K562 (cell line): ENCODE data around the gene TMEM225B. TPM values are rescaled to one million over a fixed set of nuclear protein-coding genes. Genes with fewer than 3 reads are reported as not detected.

Source experiments
- ATF7 ChIP-seq: fragments of 450-650 bp; IDR thresholded peaks from 2 replicates; pipeline ENCODE4 v1.7.1; 2014; ENCODE audit warnings: mild to moderate bottlenecking, moderate library complexity
- E2F8 ChIP-seq: fragments of 450-650 bp; IDR thresholded peaks from 2 replicates; pipeline ENCODE4 v1.7.1; 2018; ENCODE audit warnings: mild to moderate bottlenecking, low read depth; ENCODE audit not compliant: partially characterized antibody
- EP300 ChIP-seq: IDR thresholded peaks from 2 replicates; pipeline ENCODE4 v1.6.1; 2012; ENCODE audit warnings: low read length, improper control_type of control experiment
- EP400 ChIP-seq: fragments of 450-650 bp; IDR thresholded peaks from 2 replicates; pipeline ENCODE4 v1.6.1; 2017; ENCODE audit warnings: antibody characterized with exemption, mild to moderate bottlenecking, moderate library complexity
- ERF ChIP-seq: fragments of 450-650 bp; formaldehyde crosslinking; IDR thresholded peaks from 2 replicates; pipeline ENCODE4 v1.4.0; 2020; ENCODE audit warnings: mild to moderate bottlenecking, mixed read lengths
- SNAPC5 ChIP-seq: fragments of 250-450 bp; sonication (Bioruptor Pico); IDR thresholded peaks from 2 replicates; pipeline ENCODE4 v1.8.0; 2021; ENCODE audit warnings: moderate library complexity, mild to moderate bottlenecking, inconsistent platforms
- SRSF1 ChIP-seq: fragments of 200-400 bp; formaldehyde crosslinking; IDR thresholded peaks from 2 replicates; pipeline ENCODE4 v1.6.1; 2017; ENCODE audit warnings: mild to moderate bottlenecking, low read depth, low read length, moderate library complexity
- TBL1XR1 ChIP-seq, 2 experiments: IDR thresholded peaks; 2 replicates each; pipeline ENCODE4 v1.6.1; 2012; ENCODE audit warnings: improper control_type of control experiment in 2 of 2, low read length in 2 of 2, mild to moderate bottlenecking in 1 of 2
- ZBTB49 ChIP-seq: sonication (generic); formaldehyde crosslinking; IDR thresholded peaks from 2 replicates; pipeline ENCODE4 v1.8.0; 2022; ENCODE audit warnings: missing genetic modification reagents, mild to moderate bottlenecking, borderline replicate concordance
- ZC3H11A ChIP-seq: IDR thresholded peaks from 2 replicates; pipeline ENCODE4 v1.6.1; 2012; ENCODE audit warnings: low read depth, low read length, improper control_type of control experiment
- ZNF589 ChIP-seq: fragments of 200-800 bp; sonication (Bioruptor generic); IDR thresholded peaks from 2 replicates; pipeline ENCODE4 v1.6.1; 2016; ENCODE audit warnings: low read depth, missing genetic modification characterization, missing compliant biosample characterization
- ZNF644 ChIP-seq: fragments of 200-800 bp; sonication (Bioruptor generic); IDR thresholded peaks from 2 replicates; pipeline ENCODE4 v1.6.1; 2016; ENCODE audit warnings: low read depth, missing genetic modification characterization, missing compliant biosample characterization
- polyA plus RNA-seq, 8 experiments: library from polyadenylated mRNA; depleted of rRNA in 4 of 8; stranded (reverse) in 5 of 8; unstranded in 3 of 8; fragments of >200 nt; fragmentation: Nextera tagmentation in 2 of 8; fragmentation: Illumina TruSeq in 1 of 8; extraction: Ambion mirVana in 2 of 8; extraction: Trizol in 1 of 8; gene quantifications; 2 replicates each; pipeline versions ENCODE4 v1.2.1 to v1.2.3, GENCODE V29; 2011 to 2014; ENCODE audit warnings: inconsistent platforms in 1 of 8, missing spikeins in 1 of 8
- total RNA-seq, 7 experiments: library from RNA; depleted of rRNA in 6 of 7; stranded (reverse); fragments of >200 nt in 6 of 7; fragmentation: Illumina TruSeq in 2 of 7; extraction: Trizol in 2 of 7; gene quantifications; 2 replicates each; pipeline versions ENCODE4 v1.2.1 to v1.2.3, GENCODE V29; 2011 to 2021; ENCODE audit warnings: low replicate concordance in 1 of 7
- TF ChIP-seq, protein P1 (sequence below), 2 experiments: fragments of 450-650 bp; formaldehyde crosslinking in 1 of 2; IDR thresholded peaks; 2 replicates each; pipeline versions ENCODE4 v1.4.0 to v1.6.1; 2014 to 2020; ENCODE audit warnings: mild to moderate bottlenecking in 2 of 2, borderline replicate concordance in 1 of 2, low read depth in 1 of 2

TMEM225B gene
- total and polyA plus RNA-seq, 9 of the 15 experiments (the other 6 are each of a cell fraction or from before 2014, with no cell fraction given) = 0.08 to 0.73 (median 0.56) TPM

DNA sequence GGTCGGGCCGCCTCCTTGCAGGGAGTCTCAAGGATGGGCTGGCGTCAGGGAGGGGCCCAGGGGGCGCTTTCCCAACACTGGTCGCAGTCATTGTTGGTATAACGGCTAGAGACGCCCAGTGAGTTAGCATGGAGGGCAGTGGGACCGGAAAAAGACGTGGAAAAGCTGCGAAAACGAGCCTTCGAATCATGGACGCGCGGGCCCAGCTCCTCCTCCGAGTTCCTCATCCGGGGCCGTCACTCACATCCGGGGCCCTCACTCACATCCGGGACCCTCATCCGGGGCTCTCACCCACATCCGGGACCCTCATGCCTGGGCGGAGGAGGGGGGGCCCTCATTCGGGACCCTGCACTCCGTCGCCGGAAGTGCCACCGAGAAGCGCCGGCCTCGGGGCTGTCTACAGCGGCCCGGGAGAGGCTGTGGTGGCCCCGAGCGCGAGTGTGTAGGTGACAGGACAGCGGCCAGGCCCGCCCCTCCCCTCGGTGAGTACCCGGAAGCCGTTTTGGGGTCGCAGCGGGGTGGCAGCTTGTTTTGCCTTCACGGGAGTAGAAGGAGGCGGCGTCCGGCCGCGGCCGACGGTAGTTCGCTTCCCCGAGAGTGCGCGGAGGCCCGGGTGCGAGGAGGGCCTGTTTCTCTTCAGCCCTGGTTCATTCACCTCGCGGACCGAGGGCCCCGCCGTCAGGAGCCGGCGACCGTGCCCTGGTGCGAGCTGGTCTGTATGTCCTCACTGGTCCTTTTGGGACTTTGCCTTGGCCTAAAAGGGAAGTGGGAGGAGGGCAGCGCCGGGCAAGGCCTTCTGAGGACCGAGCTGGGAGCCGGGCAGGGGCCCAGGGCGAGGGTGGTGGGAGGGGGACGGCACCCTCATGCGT is 39.5 kb upstream of the TMEM225B start, which contains the start of gene ZNF655 (continued):
- TF ChIP-seq ZNF644 (tag) (no peak), ZBTB49 (CRISPR knock-in tag) (no peak), EP300 (peak; percentile 25; the same call in 1 of the 2 replicates), ZC3H11A (no peak), E2F8 (peak; percentile 100), ATF7 (peak; percentile 72), ZNF589 (CRISPR knock-in tag) (no peak), SNAPC5 (CRISPR knock-in tag) (no peak), TBL1XR1 (IDR thresholded peaks at IDR 0.05; ENCODE audit: low read length in 2 of 2) (peak; percentile 23 to 26; a peak in 2 of 4 replicates), SRSF1 (peak; percentile 83; the same call in 1 of the 2 replicates), ERF (CRISPR knock-in tag) (no peak), EP400 (peak; percentile 98)
- TF ChIP-seq, protein P1, sequence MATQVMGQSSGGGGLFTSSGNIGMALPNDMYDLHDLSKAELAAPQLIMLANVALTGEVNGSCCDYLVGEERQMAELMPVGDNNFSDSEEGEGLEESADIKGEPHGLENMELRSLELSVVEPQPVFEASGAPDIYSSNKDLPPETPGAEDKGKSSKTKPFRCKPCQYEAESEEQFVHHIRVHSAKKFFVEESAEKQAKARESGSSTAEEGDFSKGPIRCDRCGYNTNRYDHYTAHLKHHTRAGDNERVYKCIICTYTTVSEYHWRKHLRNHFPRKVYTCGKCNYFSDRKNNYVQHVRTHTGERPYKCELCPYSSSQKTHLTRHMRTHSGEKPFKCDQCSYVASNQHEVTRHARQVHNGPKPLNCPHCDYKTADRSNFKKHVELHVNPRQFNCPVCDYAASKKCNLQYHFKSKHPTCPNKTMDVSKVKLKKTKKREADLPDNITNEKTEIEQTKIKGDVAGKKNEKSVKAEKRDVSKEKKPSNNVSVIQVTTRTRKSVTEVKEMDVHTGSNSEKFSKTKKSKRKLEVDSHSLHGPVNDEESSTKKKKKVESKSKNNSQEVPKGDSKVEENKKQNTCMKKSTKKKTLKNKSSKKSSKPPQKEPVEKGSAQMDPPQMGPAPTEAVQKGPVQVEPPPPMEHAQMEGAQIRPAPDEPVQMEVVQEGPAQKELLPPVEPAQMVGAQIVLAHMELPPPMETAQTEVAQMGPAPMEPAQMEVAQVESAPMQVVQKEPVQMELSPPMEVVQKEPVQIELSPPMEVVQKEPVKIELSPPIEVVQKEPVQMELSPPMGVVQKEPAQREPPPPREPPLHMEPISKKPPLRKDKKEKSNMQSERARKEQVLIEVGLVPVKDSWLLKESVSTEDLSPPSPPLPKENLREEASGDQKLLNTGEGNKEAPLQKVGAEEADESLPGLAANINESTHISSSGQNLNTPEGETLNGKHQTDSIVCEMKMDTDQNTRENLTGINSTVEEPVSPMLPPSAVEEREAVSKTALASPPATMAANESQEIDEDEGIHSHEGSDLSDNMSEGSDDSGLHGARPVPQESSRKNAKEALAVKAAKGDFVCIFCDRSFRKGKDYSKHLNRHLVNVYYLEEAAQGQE (IDR thresholded peaks at IDR 0.05; ENCODE audit: borderline replicate concordance) = no peak
- TF ChIP-seq, protein P1 (CRISPR knock-in tag; IDR thresholded peaks at IDR 0.05; ENCODE audit: low read depth) = peak; percentile 30; the same call in 1 of the 2 replicates
